Neural cell (in vitro differentiated cells): ENCODE measurements around the gene KRT3. TPM values are rescaled to one million over a fixed set of nuclear protein-coding genes. Genes with fewer than 3 reads are reported as not detected.

Experiments used
- H2AFZ ChIP-seq: fragments of 200-600, 300-800 bp; sonication (generic), shearing (Covaris generic); 2 replicates; pipeline ENCODE4 v1.6.0; 2014; ENCODE audit warnings: low read depth, mild to moderate bottlenecking, antibody characterized with exemption, low read length, moderate library complexity
- H3F3A ChIP-seq: fragments of 200-600 bp; shearing (Covaris generic); 2 replicates; pipeline ENCODE4 v1.6.1; 2016; ENCODE audit warnings: mild to moderate bottlenecking, moderate library complexity, mixed read lengths, antibody characterized with exemption, low read length; ENCODE audit not compliant: insufficient read depth, poor library complexity, severe bottlenecking
- H3K27ac ChIP-seq: fragments of 200-600, 300-800 bp; sonication (generic), shearing (Covaris generic); 2 replicates; pipeline ENCODE4 v1.5.1; 2014; ENCODE audit warnings: mild to moderate bottlenecking, low read length, moderate library complexity
- H3K27me3 ChIP-seq: fragments of 300-800, 200-600 bp; sonication (generic), shearing (Covaris generic); 2 replicates; pipeline ENCODE4 v1.6.0; 2014; ENCODE audit warnings: mild to moderate bottlenecking, low read depth, low read length, moderate library complexity; ENCODE audit not compliant: insufficient read depth
- H3K36me3 ChIP-seq: fragments of 300-800, 200-600 bp; sonication (generic), shearing (Covaris generic); 2 replicates; pipeline ENCODE4 v1.5.1; 2014; ENCODE audit warnings: mild to moderate bottlenecking, antibody characterized with exemption, low read length, moderate library complexity; ENCODE audit not compliant: insufficient read depth
- H3K4me2 ChIP-seq: fragments of 300-800, 200-600 bp; sonication (generic), shearing (Covaris generic); 2 replicates; pipeline ENCODE4 v1.6.0; 2014; ENCODE audit warnings: mild to moderate bottlenecking, low read length
- H3K4me3 ChIP-seq: fragments of 300-800, 200-600 bp; sonication (generic), shearing (Covaris generic); 2 replicates; pipeline ENCODE4 v1.5.1; 2014; ENCODE audit warnings: mild to moderate bottlenecking, low read length, moderate library complexity
- H3K79me2 ChIP-seq: fragments of 200-600 bp; shearing (Covaris generic); replicated peaks from 2 replicates; pipeline ENCODE4 v1.6.0; 2014; ENCODE audit warnings: mild to moderate bottlenecking, low read length, moderate library complexity; ENCODE audit not compliant: insufficient read depth
- H3K9ac ChIP-seq: fragments of 300-800, 200-600 bp; sonication (generic), shearing (Covaris generic); 2 replicates; pipeline ENCODE4 v1.6.1; 2016; ENCODE audit warnings: mild to moderate bottlenecking, low read length, mixed read lengths
- H3K9me2 ChIP-seq: fragments of 200-600 bp; shearing (Covaris generic); 2 replicates; pipeline ENCODE4 v1.6.1; 2016; ENCODE audit warnings: mild to moderate bottlenecking, low read length, mixed read lengths; ENCODE audit not compliant: insufficient read depth
- H3K9me3 ChIP-seq: fragments of 200-600, 300-800 bp; sonication (generic), shearing (Covaris generic); 2 replicates; pipeline ENCODE4 v1.6.1; 2016; ENCODE audit warnings: mild to moderate bottlenecking, mixed run types, low read length, moderate library complexity, mixed read lengths
- H4K20me1 ChIP-seq: fragments of 200-600 bp; shearing (Covaris generic); 2 replicates; pipeline ENCODE4 v1.6.1; 2016; ENCODE audit warnings: mild to moderate bottlenecking, mixed run types; ENCODE audit not compliant: insufficient read depth
- EP300 ChIP-seq: fragments of 450-650 bp; conservative IDR thresholded peaks from 2 replicates; pipeline ENCODE4 v1.6.1; 2014; ENCODE audit warnings: antibody characterized with exemption, mild to moderate bottlenecking, moderate library complexity; ENCODE audit not compliant: poor library complexity, severe bottlenecking
- EZH2 ChIP-seq: fragments of 200-600, 300-800 bp; shearing (Covaris generic), sonication (generic); IDR thresholded peaks from 2 replicates; pipeline ENCODE4 v1.6.1; 2014; ENCODE audit warnings: antibody characterized with exemption, low read length, borderline replicate concordance, mild to moderate bottlenecking; ENCODE audit not compliant: insufficient read depth, poor library complexity, severe bottlenecking
- MXI1 ChIP-seq: fragments of 450-650 bp; conservative IDR thresholded peaks from 2 replicates; pipeline ENCODE4 v1.6.1; 2014; ENCODE audit warnings: antibody characterized with exemption, mild to moderate bottlenecking; ENCODE audit not compliant: poor library complexity, severe bottlenecking
- POLR2AphosphoS5 ChIP-seq: IDR thresholded peaks from 2 replicates; pipeline ENCODE4 v1.6.1; 2012
- RAD21 ChIP-seq: fragments of 450-650 bp; conservative IDR thresholded peaks from 2 replicates; pipeline ENCODE4 v1.6.1; 2014; ENCODE audit warnings: antibody characterized with exemption, mild to moderate bottlenecking, moderate library complexity
- REST ChIP-seq: IDR thresholded peaks from 2 replicates; pipeline ENCODE4 v1.6.1; 2012; ENCODE audit warnings: borderline replicate concordance
- SMC3 ChIP-seq: fragments of 450-650 bp; conservative IDR thresholded peaks from 2 replicates; pipeline ENCODE4 v1.6.1; 2014; ENCODE audit warnings: antibody characterized with exemption, mild to moderate bottlenecking, moderate library complexity; ENCODE audit not compliant: poor library complexity
- TAF1 ChIP-seq: IDR thresholded peaks from 2 replicates; pipeline ENCODE4 v1.6.1; 2012; ENCODE audit warnings: low read depth
- polyA plus RNA-seq: library from polyadenylated mRNA; depleted of rRNA; stranded (reverse); fragments of >200 nt; gene quantifications from 2 replicates; pipeline ENCODE4 v1.2.3, GENCODE V29; 2014
- TF ChIP-seq, protein P1 (sequence below): fragments of 450-650 bp; IDR thresholded peaks from 2 replicates; pipeline ENCODE4 v1.5.1; 2014; ENCODE audit warnings: antibody characterized with exemption, mild to moderate bottlenecking, moderate library complexity; ENCODE audit not compliant: poor library complexity, severe bottlenecking

The KRT3 gene
- polyA plus RNA-seq, 1 donor from 2014 or later = not detected

- Histone ChIP-seq H3K4me3 (no peak overlapping the region), H3K9me3 (no peaks in the 10 kb centered on the region), H3K9ac (no peak overlapping the region), H3K36me3 (no peaks in the 10 kb centered on the region), H3K79me2 (no peaks in the 10 kb centered on the region), H3F3A (no peaks in the 10 kb centered on the region), H3K4me2 (no peak overlapping the region), H3K27me3 (no peaks in the 10 kb centered on the region), H4K20me1 (no peaks in the 10 kb centered on the region), H3K9me2 (no peaks in the 10 kb centered on the region), H3K27ac (no peak overlapping the region), H2AFZ (no peak overlapping the region)
- no peak for TF ChIP-seq POLR2AphosphoS5
Measured at GRCh38 chr12:52819731-52820510, 24.0 kb upstream of the KRT3 start.

GRCh38 chr12:52818887-52819420 is 23.0 kb upstream of the KRT3 start:
- H3K36me3 ChIP-seq = no peaks in the 10 kb centered on the region
- H3F3A ChIP-seq = no peaks in the 10 kb centered on the region
- no peaks in the 10 kb centered on the region for H3K9me2 ChIP-seq
- H3K4me2 ChIP-seq = no peak overlapping the region
- H3K4me3 ChIP-seq = no peak overlapping the region
- H2AFZ ChIP-seq = no peak overlapping the region
- H4K20me1 ChIP-seq = no peaks in the 10 kb centered on the region
- H3K27ac ChIP-seq = no peak overlapping the region
- H3K9me3 ChIP-seq = no peaks in the 10 kb centered on the region
- TF ChIP-seq POLR2AphosphoS5 (no peak), REST (no peak), RAD21 (no peak), TAF1 (no peak), SMC3 (no peak), EZH2 (no peak), EP300 (no peak), MXI1 (no peak)
- TF ChIP-seq, protein P1, sequence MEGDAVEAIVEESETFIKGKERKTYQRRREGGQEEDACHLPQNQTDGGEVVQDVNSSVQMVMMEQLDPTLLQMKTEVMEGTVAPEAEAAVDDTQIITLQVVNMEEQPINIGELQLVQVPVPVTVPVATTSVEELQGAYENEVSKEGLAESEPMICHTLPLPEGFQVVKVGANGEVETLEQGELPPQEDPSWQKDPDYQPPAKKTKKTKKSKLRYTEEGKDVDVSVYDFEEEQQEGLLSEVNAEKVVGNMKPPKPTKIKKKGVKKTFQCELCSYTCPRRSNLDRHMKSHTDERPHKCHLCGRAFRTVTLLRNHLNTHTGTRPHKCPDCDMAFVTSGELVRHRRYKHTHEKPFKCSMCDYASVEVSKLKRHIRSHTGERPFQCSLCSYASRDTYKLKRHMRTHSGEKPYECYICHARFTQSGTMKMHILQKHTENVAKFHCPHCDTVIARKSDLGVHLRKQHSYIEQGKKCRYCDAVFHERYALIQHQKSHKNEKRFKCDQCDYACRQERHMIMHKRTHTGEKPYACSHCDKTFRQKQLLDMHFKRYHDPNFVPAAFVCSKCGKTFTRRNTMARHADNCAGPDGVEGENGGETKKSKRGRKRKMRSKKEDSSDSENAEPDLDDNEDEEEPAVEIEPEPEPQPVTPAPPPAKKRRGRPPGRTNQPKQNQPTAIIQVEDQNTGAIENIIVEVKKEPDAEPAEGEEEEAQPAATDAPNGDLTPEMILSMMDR = no peak
- no peaks in the 10 kb centered on the region for H3K27me3 ChIP-seq
- no peak overlapping the region for H3K9ac ChIP-seq
- H3K79me2 ChIP-seq = no peaks in the 10 kb centered on the region
